Measurements from ENCODE around the gene FIP1L1. TPM values are rescaled to one million over a fixed set of nuclear protein-coding genes. Genes with fewer than 3 reads are reported as not detected.
"Not testable (repeated sequence)": the region's sequence is repeated elsewhere in the genome, so short reads cannot be mapped to it uniquely, and the experiment has no call there.

Gene FIP1L1
- total RNA-seq, 2 experiments from 2014 or later, result 74.5 to 76.2 TPM

DNA sequence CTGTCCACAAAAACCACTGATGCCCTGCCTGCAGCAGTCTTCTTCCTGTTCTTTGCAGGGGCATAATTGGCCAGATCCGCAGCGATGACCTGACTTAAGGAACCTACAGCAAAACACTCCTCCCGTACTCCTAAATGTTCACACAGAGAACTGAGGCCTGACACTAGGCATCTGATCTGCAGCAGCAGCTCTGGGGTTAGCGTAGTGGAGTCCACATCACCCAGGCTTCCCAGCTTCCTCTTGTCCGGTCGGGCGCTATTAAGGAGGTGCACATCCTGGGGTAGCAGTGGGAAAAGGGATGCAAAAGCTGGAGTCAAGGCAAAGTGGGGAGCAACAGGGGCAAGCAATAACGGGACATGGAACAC lies 12.3 kb upstream of the FIP1L1 start:
- peak; percentile 18 for DNase-seq
- Mint-ChIP-seq H3K27me3 (peaks cover 22% of the 10 kb centered on the region), H3K4me3 (peak overlapping the region; percentile 91), H3K36me3 (ENCODE audit: low read depth) (peaks cover 20% of the 10 kb centered on the region), H3K4me1 (peaks cover 46% of the 10 kb centered on the region), H3K9me3 (no peaks in the 10 kb centered on the region), H3K27ac (peak overlapping the region; percentile 91)
- CTCF ChIA-PET, result no interaction called here
- POLR2A ChIA-PET, result interaction anchor here (0.6 to 4.3 kb wide), 5 partner anchors 10 to 652 kb away, joined by 3 to 32 read pairs (median 7); partner anchors contain the start of gene FIP1L1

- peaks cover 23% of the 10 kb centered on the region for H3K27me3 Mint-ChIP-seq
- DNase-seq, result peak; percentile 98
- H3K36me3 Mint-ChIP-seq (ENCODE audit: low read depth), result peaks cover 15% of the 10 kb centered on the region
- peaks cover 44% of the 10 kb centered on the region for H3K4me1 Mint-ChIP-seq
- ChIA-PET POLR2A (interaction anchor here (1.4 to 4.3 kb wide), 4 partner anchors 9 to 653 kb away, joined by 7 to 32 read pairs (median 8); partner anchors contain the start of gene FIP1L1), CTCF (interaction anchor here (0.6 kb wide), 1 partner anchor 898 kb away, joined by 3 read pairs; no protein-coding TSS in a partner anchor)
- peak within 1 kb of the TSS; percentile 91 for H3K27ac Mint-ChIP-seq
- peak within 1 kb of the TSS; percentile 91 for H3K4me3 Mint-ChIP-seq
- no peaks in the 10 kb centered on the region for H3K9me3 Mint-ChIP-seq
Measured at GRCh38 chr4:53365486-53366300, 11.7 kb upstream of the FIP1L1 start, which contains the start of gene SCFD2. TSS of gene SCFD2 (minus strand) at chr4:53366061.

DNA sequence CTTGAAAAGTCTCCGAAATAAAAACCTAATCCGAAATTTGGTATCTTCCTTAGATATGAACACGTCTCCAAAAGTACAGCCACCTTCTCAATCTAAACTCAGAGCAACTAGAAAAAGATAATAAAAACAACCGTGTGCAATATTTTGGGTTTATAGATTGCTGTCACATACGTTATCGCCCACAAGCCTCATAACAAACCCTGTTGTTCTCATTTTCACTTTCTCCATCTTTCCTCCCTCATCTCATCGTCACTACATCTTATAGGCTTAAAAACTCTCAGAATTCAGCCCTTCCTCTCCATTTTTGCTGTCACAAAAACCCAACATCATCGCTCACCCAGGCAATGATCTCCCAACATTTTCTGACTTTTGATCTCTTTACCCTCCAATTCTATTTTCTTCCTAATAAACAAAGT lies 11.1 kb upstream of the FIP1L1 start:
- Mint-ChIP-seq H3K4me3 (peak overlapping the region; percentile 91), H3K4me1 (peaks cover 40% of the 10 kb centered on the region), H3K27me3 (peaks cover 28% of the 10 kb centered on the region), H3K36me3 (ENCODE audit: low read depth) (peaks cover 11% of the 10 kb centered on the region), H3K9me3 (no peaks in the 10 kb centered on the region), H3K27ac (peak overlapping the region; percentile 91)
- DNase-seq, result no peak
- ChIA-PET POLR2A (interaction anchor here (1.4 to 4.3 kb wide), 4 partner anchors 8 to 654 kb away, joined by 7 to 32 read pairs (median 8); partner anchors contain the start of gene FIP1L1), CTCF (interaction anchor here (0.6 kb wide), 1 partner anchor 898 kb away, joined by 3 read pairs; no protein-coding TSS in a partner anchor)

DNA sequence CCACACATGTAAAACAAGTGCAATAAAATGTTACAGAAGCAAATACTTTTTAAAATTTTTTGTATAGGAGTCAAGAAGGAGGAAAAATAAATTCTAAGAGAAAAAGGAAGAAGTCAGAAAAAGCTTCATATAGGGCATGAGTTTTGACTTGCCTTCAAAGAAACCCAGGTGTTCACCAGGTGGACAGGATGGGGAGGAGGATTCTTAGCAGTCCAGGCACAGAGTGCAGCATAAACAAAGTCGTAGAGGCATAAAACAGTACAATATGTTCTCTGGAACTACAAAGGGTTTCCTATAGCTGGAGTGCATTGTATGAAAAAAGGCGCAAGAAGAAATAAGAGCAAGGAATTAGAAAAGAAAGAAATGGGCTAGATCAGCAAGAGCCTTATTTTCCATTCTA lies 9.7 kb upstream of the FIP1L1 start:
- CTCF ChIA-PET, result no interaction called here
- no peak overlapping the region for H3K27ac Mint-ChIP-seq
- no peak for DNase-seq
- H3K9me3 Mint-ChIP-seq, result no peaks in the 10 kb centered on the region
- peaks cover 31% of the 10 kb centered on the region for H3K4me1 Mint-ChIP-seq
- POLR2A ChIA-PET, result interaction anchor here (4.3 kb wide), 1 partner anchor 10 kb away, joined by 32 read pairs; the partner anchor contains the start of gene FIP1L1
- peaks cover 35% of the 10 kb centered on the region for H3K27me3 Mint-ChIP-seq
- no peak overlapping the region for H3K4me3 Mint-ChIP-seq
- H3K36me3 Mint-ChIP-seq (ENCODE audit: low read depth), result peaks cover 4% of the 10 kb centered on the region

DNA sequence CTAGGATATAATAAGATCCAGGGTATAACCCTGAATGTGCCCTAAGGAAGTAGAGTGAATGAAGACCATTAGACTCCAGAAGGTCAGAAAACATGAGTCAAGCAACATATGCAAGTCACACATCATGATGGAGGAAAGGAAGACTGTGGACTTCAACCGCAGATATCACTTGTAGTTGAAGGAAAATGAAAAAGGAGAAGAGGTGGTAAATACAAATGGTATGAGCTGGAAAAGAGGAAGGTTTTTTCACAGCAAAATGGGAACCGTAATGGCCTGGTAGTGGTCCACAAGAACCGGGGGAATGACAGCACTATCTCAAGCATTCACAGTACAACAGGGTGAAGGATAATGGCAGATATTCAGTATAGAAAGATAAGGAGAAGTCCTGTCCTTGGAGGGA lies 6.4 kb upstream of the FIP1L1 start:
- Mint-ChIP-seq H3K9me3 (no peaks in the 10 kb centered on the region), H3K36me3 (ENCODE audit: low read depth) (peaks cover 2% of the 10 kb centered on the region), H3K27me3 (peaks cover 43% of the 10 kb centered on the region), H3K27ac (no peak overlapping the region), H3K4me1 (peaks cover 13% of the 10 kb centered on the region), H3K4me3 (no peak overlapping the region)
- no peak for DNase-seq
- POLR2A ChIA-PET, result no interaction called here
- CTCF ChIA-PET, result no interaction called here

GRCh38 chr4:53371843-53372521 lies 5.5 kb upstream of the FIP1L1 start:
- H3K27me3 Mint-ChIP-seq, result peaks cover 43% of the 10 kb centered on the region
- no peak for DNase-seq
- H3K27ac Mint-ChIP-seq, result no peak overlapping the region
- H3K9me3 Mint-ChIP-seq, result no peaks in the 10 kb centered on the region
- no peak overlapping the region for H3K4me3 Mint-ChIP-seq
- POLR2A ChIA-PET, result no interaction called here
- peaks cover 9% of the 10 kb centered on the region for H3K4me1 Mint-ChIP-seq
- peaks cover 2% of the 10 kb centered on the region for H3K36me3 Mint-ChIP-seq (ENCODE audit: low read depth)
- CTCF ChIA-PET, result no interaction called here

DNA sequence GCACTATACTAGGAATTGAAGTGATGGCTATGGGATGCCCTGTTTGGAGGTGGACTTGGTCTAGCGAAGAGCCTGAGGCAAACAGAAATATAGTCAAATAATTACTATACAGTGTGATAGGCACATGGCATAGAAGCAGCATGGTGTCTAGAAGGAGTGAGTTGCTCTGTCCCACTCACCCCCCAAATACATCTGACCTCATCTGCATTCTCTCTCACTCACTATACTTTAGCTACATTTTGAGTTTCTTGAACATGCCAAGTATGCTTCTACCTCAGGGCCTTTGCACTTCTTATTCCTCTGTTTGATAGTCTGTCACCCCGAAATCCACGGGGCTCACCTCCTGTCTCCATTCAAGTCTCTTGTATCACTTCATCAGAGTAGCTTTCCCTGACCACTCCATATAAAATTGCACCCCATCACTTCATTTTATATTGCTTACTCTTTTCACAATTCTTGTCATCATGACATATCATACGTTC lies 2.6 kb upstream of the FIP1L1 start:
- H3K27ac Mint-ChIP-seq, result no peak overlapping the region
- H3K4me3 Mint-ChIP-seq, result no peak overlapping the region
- peaks cover 26% of the 10 kb centered on the region for H3K4me1 Mint-ChIP-seq
- H3K9me3 Mint-ChIP-seq, result no peaks in the 10 kb centered on the region
- ChIA-PET POLR2A (interaction anchor here (1.9 kb wide), 1 partner anchor 9 kb away, joined by 10 read pairs; the partner anchor contains the start of gene SCFD2), CTCF (no interaction called here)
- peaks cover 24% of the 10 kb centered on the region for H3K27me3 Mint-ChIP-seq
- peaks cover 12% of the 10 kb centered on the region for H3K36me3 Mint-ChIP-seq (ENCODE audit: low read depth)
- DNase-seq, result no peak

- Mint-ChIP-seq H3K27me3 (peaks cover 12% of the 10 kb centered on the region), H3K9me3 (no peaks in the 10 kb centered on the region), H3K27ac (peak overlapping the region; percentile 94), H3K36me3 (ENCODE audit: low read depth) (peaks cover 15% of the 10 kb centered on the region), H3K4me3 (peak overlapping the region; percentile 98), H3K4me1 (peaks cover 33% of the 10 kb centered on the region)
- ChIA-PET POLR2A (interaction anchor here (0.9 to 2.7 kb wide), 4 partner anchors 8 to 663 kb away, joined by 3 to 32 read pairs (median 6); partner anchors contain the start of gene SCFD2), CTCF (no interaction called here)
- no peak for DNase-seq
Measured at GRCh38 chr4:53376900-53377299, 541 bp upstream of the FIP1L1 start.

GRCh38 chr4:53378171-53378482 lies 686 bp downstream of the FIP1L1 start:
- no peak for DNase-seq
- POLR2A ChIA-PET, result interaction anchor here (1.0 to 2.7 kb wide), 6 partner anchors 9 to 666 kb away, joined by 4 to 32 read pairs (median 5); partner anchors contain the start of gene SCFD2
- Mint-ChIP-seq H3K27me3 (peaks cover 5% of the 10 kb centered on the region), H3K27ac (peak overlapping the region; percentile 94), H3K36me3 (ENCODE audit: low read depth) (peaks cover 24% of the 10 kb centered on the region), H3K4me1 (peaks cover 33% of the 10 kb centered on the region), H3K9me3 (no peaks in the 10 kb centered on the region), H3K4me3 (peak overlapping the region; percentile 98)
- CTCF ChIA-PET, result interaction anchor here (1.2 to 1.3 kb wide), 2 partner anchors 9 to 12 kb away, joined by 3 read pairs; no protein-coding TSS in a partner anchor

- POLR2A ChIA-PET, result interaction anchor here (1.4 kb wide), 1 partner anchor 14 kb away, joined by 7 read pairs; the partner anchor contains the start of gene SCFD2
- Mint-ChIP-seq H3K36me3 (ENCODE audit: low read depth) (peaks cover 34% of the 10 kb centered on the region), H3K27me3 (peaks cover under 1% of the 10 kb centered on the region), H3K4me3 (no peak overlapping the region), H3K9me3 (no peaks in the 10 kb centered on the region), H3K4me1 (peaks cover 33% of the 10 kb centered on the region), H3K27ac (no peak overlapping the region)
- CTCF ChIA-PET, result interaction anchor here (1.4 kb wide), 1 partner anchor 853 kb away, joined by 3 read pairs; no protein-coding TSS in a partner anchor
- no peak for DNase-seq
Measured at GRCh38 chr4:53380221-53380620, 2.8 kb downstream of the FIP1L1 start.

GRCh38 chr4:53409479-53409878 lies 32.0 kb downstream of the FIP1L1 start:
- Mint-ChIP-seq H3K36me3 (ENCODE audit: low read depth) (peaks cover 56% of the 10 kb centered on the region), H3K4me1 (peaks cover 15% of the 10 kb centered on the region)
- CTCF ChIA-PET, DNase-seq, H3K27me3 Mint-ChIP-seq, H3K27ac Mint-ChIP-seq, POLR2A ChIA-PET, H3K4me3 Mint-ChIP-seq, H3K9me3 Mint-ChIP-seq: not testable (repeated sequence)

GRCh38 chr4:53419208-53419607 lies 41.8 kb downstream of the FIP1L1 start:
- peaks cover 20% of the 10 kb centered on the region for H3K36me3 Mint-ChIP-seq (ENCODE audit: low read depth)
- peaks cover 11% of the 10 kb centered on the region for H3K4me1 Mint-ChIP-seq
- H3K9me3 Mint-ChIP-seq, result no peaks in the 10 kb centered on the region
- ChIA-PET POLR2A (interaction anchor here (0.5 kb wide), 1 partner anchor 15 kb away, joined by 4 read pairs; no protein-coding TSS in a partner anchor), CTCF (no interaction called here)
- no peak overlapping the region for H3K27ac Mint-ChIP-seq
- no peak for DNase-seq
- no peak overlapping the region for H3K4me3 Mint-ChIP-seq
- no peaks in the 10 kb centered on the region for H3K27me3 Mint-ChIP-seq

GRCh38 chr4:53421791-53422190 lies 44.4 kb downstream of the FIP1L1 start:
- Mint-ChIP-seq H3K9me3 (no peaks in the 10 kb centered on the region), H3K36me3 (ENCODE audit: low read depth) (peaks cover 15% of the 10 kb centered on the region), H3K4me3 (no peak overlapping the region), H3K27me3 (no peaks in the 10 kb centered on the region), H3K27ac (no peak overlapping the region), H3K4me1 (peaks cover 4% of the 10 kb centered on the region)
- POLR2A ChIA-PET, result no interaction called here
- CTCF ChIA-PET, result no interaction called here
- no peak for DNase-seq

Data from activated CD4-positive, alpha-beta memory T cell treated with anti-CD3 and anti-CD28 coated beads, Interleukin-2, amount 10 ng/mL, durations not matched to agents 7 days and 5 days (primary cell).